RPMI8226 (cell line): Measurements from ENCODE around the gene DARS2.

Experiments
- DNase-seq: peaks from one replicate; pipeline ENCODE4 v3.0.0-alpha.2; 2015

The DARS2 gene

GRCh38 chr1:173888749-173889148 lies 64.3 kb downstream of the DARS2 start:
- DNase-seq, result no peak

- no peak for DNase-seq
Observed at GRCh38 chr1:173889885-173890284, 65.4 kb downstream of the DARS2 start.

- DNase-seq, result no peak
Observed at GRCh38 chr1:173893611-173894010, 69.1 kb downstream of the DARS2 start.

GRCh38 chr1:173894189-173894588 lies 69.7 kb downstream of the DARS2 start:
- no peak for DNase-seq

GRCh38 chr1:173900427-173900826 lies 76.0 kb downstream of the DARS2 start:
- DNase-seq, result no peak

GRCh38 chr1:173900992-173901391 lies 76.5 kb downstream of the DARS2 start:
- DNase-seq, result no peak

- DNase-seq, result no peak
Observed at GRCh38 chr1:173903827-173904531, 79.5 kb downstream of the DARS2 start.
